Smooth muscle cell (in vitro differentiated cells): ENCODE data around the gene HLA-G. TPM values are rescaled to one million over a fixed set of nuclear protein-coding genes. Genes with fewer than 3 reads are reported as not detected.

Experiments used
- DNase-seq: peaks from one replicate; lab custom pipeline; 2025; ENCODE audit not compliant: unreplicated experiment; lab: John Stamatoyannopoulos, UW
- H2AFZ ChIP-seq: fragments of 200-600 bp; sonication (generic); 2 replicates; pipeline ENCODE4 v1.6.0; 2016; ENCODE audit warnings: antibody characterized with exemption, low read depth, mild to moderate bottlenecking
- H3F3A ChIP-seq: fragments of 200-600 bp; sonication (generic); 2 replicates; pipeline ENCODE4 v1.6.0; 2017; ENCODE audit warnings: antibody characterized with exemption, low read depth
- H3K27ac ChIP-seq: fragments of 200-600 bp; sonication (generic); 2 replicates; pipeline ENCODE4 v1.5.1; 2016; ENCODE audit warnings: low read depth, mild to moderate bottlenecking
- H3K27me3 ChIP-seq: fragments of 200-600 bp; sonication (generic); 2 replicates; pipeline ENCODE4 v1.6.1; 2016; ENCODE audit warnings: low read depth, mild to moderate bottlenecking
- H3K36me3 ChIP-seq: fragments of 200-600 bp; sonication (generic); 2 replicates; pipeline ENCODE4 v1.5.1; 2016; ENCODE audit warnings: low read depth
- H3K4me1 ChIP-seq: fragments of 200-600 bp; sonication (generic); 2 replicates; pipeline ENCODE4 v1.5.1; 2016; ENCODE audit warnings: low read depth
- H3K4me2 ChIP-seq: fragments of 200-600 bp; sonication (generic); 2 replicates; pipeline ENCODE4 v1.6.0; 2016; ENCODE audit warnings: mild to moderate bottlenecking
- H3K4me3 ChIP-seq: fragments of 200-600 bp; sonication (generic); 2 replicates; pipeline ENCODE4 v1.5.1; 2016; ENCODE audit warnings: mild to moderate bottlenecking
- H3K79me2 ChIP-seq: fragments of 200-600 bp; sonication (generic); 2 replicates; pipeline ENCODE4 v1.6.0; 2016; ENCODE audit warnings: low read depth, mild to moderate bottlenecking
- H3K9ac ChIP-seq: fragments of 200-600 bp; sonication (generic); 2 replicates; pipeline ENCODE4 v1.6.0; 2016; ENCODE audit warnings: low read depth
- H3K9me3 ChIP-seq: fragments of 200-600 bp; sonication (generic); replicated peaks from 2 replicates; pipeline ENCODE4 v1.5.1; 2016; ENCODE audit warnings: low read depth
- H4K20me1 ChIP-seq: fragments of 200-600 bp; sonication (generic); 2 replicates; pipeline ENCODE4 v1.6.0; 2016; ENCODE audit warnings: low read depth
- CTCF ChIP-seq: fragments of 200-600 bp; sonication (generic); IDR thresholded peaks from 2 replicates; pipeline ENCODE4 v1.5.1; 2017; ENCODE audit warnings: borderline replicate concordance, mild to moderate bottlenecking, antibody characterized with exemption; ENCODE audit not compliant: insufficient read depth, poor library complexity, severe bottlenecking
- WGBS: methylation state at CpG from one replicate; pipeline ENCODE4 v1.1.7; 2016; ENCODE audit warnings: low lambda C conversion rate; 5-methylcytosine and 5-hydroxymethylcytosine counted together
- polyA plus RNA-seq: library from polyadenylated mRNA; unstranded; fragments of >200 nt; fragmentation: Nextera tagmentation; extraction: Ambion mirVana; gene quantifications from 2 replicates; pipeline ENCODE4 v1.2.1, GENCODE V29; 2016
- total RNA-seq: library from RNA; depleted of rRNA; stranded (reverse); fragments of >200 nt; gene quantifications from 2 replicates; pipeline ENCODE4 v1.2.3, GENCODE V29; 2014

HLA-G gene
- total and polyA plus RNA-seq, 2 experiments from 2014 or later: 0.22 to 1.7 TPM

- H3F3A ChIP-seq: no peaks in the 10 kb centered on the region
- no peaks in the 10 kb centered on the region for H3K79me2 ChIP-seq
- H3K36me3 ChIP-seq: no peaks in the 10 kb centered on the region
- no peaks in the 10 kb centered on the region for H3K9me3 ChIP-seq
- no peak overlapping the region for H3K27ac ChIP-seq
- no peak overlapping the region for H3K9ac ChIP-seq
- H3K4me2 ChIP-seq: no peak overlapping the region
- TF ChIP-seq CTCF: no peak
- H2AFZ ChIP-seq: no peak overlapping the region
- no peaks in the 10 kb centered on the region for H3K4me1 ChIP-seq
- 92% methylated on average over 24 of the region's 24 CpGs for WGBS
- H3K4me3 ChIP-seq: no peak overlapping the region
- H4K20me1 ChIP-seq: no peaks in the 10 kb centered on the region
- H3K27me3 ChIP-seq: peaks cover under 1% of the 10 kb centered on the region
- DNase-seq: no peak
These were observed 27.4 kb upstream of the HLA-G start for GRCh38 chr6:29800254-29800653.

GRCh38 chr6:29806387-29806786 lies 21.2 kb upstream of the HLA-G start:
- Histone ChIP-seq H3K4me3 (no peak overlapping the region), H3K27me3 (peaks cover 22% of the 10 kb centered on the region), H3K27ac (no peak overlapping the region), H2AFZ (no peak overlapping the region), H3K79me2 (no peaks in the 10 kb centered on the region), H3K36me3 (no peaks in the 10 kb centered on the region), H4K20me1 (no peaks in the 10 kb centered on the region), H3K4me1 (no peaks in the 10 kb centered on the region), H3F3A (no peaks in the 10 kb centered on the region), H3K9ac (no peak overlapping the region), H3K9me3 (no peaks in the 10 kb centered on the region), H3K4me2 (no peak overlapping the region)
- DNase-seq: no peak
- 95% methylated on average over 3 of the region's 3 CpGs for WGBS
- no peak for TF ChIP-seq CTCF

- Histone ChIP-seq H3K4me3 (no peak overlapping the region), H3K27ac (no peak overlapping the region), H2AFZ (no peak overlapping the region), H3K9me3 (no peaks in the 10 kb centered on the region), H3K79me2 (no peaks in the 10 kb centered on the region), H3K27me3 (peaks cover 22% of the 10 kb centered on the region), H4K20me1 (no peaks in the 10 kb centered on the region), H3K4me2 (no peak overlapping the region), H3F3A (no peaks in the 10 kb centered on the region), H3K4me1 (no peaks in the 10 kb centered on the region), H3K9ac (no peak overlapping the region), H3K36me3 (no peaks in the 10 kb centered on the region)
- DNase-seq: no peak
- TF ChIP-seq CTCF: no peak
These were observed 18.4 kb upstream of the HLA-G start for GRCh38 chr6:29809249-29809648.

- no peaks in the 10 kb centered on the region for H3F3A ChIP-seq
- no peaks in the 10 kb centered on the region for H3K36me3 ChIP-seq
- H4K20me1 ChIP-seq: no peaks in the 10 kb centered on the region
- no peak overlapping the region for H3K9ac ChIP-seq
- H3K79me2 ChIP-seq: no peaks in the 10 kb centered on the region
- H2AFZ ChIP-seq: no peak overlapping the region
- no peak overlapping the region for H3K4me2 ChIP-seq
- no peaks in the 10 kb centered on the region for H3K9me3 ChIP-seq
- H3K4me3 ChIP-seq: no peak overlapping the region
- H3K27ac ChIP-seq: no peak overlapping the region
- DNase-seq: no peak
- no peaks in the 10 kb centered on the region for H3K4me1 ChIP-seq
- peaks cover 22% of the 10 kb centered on the region for H3K27me3 ChIP-seq
- TF ChIP-seq CTCF: no peak
- WGBS: 80% methylated on average over 2 of the region's 2 CpGs
These were observed 17.3 kb upstream of the HLA-G start for GRCh38 chr6:29810371-29810770.
